HG02885 (cell line): ENCODE measurements around the gene TAB2.
"Not testable (repeated sequence)": the region's sequence is repeated elsewhere in the genome, so short reads cannot be mapped to it uniquely, and the experiment has no call there.

Source experiments
- ATAC-seq: cut with Tn5 transposase; IDR thresholded peaks from one replicate; pipeline ENCODE4 v1.9.1; 2021; ENCODE audit warnings: mild to moderate bottlenecking; ENCODE audit not compliant: unreplicated experiment, poor library complexity

Gene TAB2

DNA sequence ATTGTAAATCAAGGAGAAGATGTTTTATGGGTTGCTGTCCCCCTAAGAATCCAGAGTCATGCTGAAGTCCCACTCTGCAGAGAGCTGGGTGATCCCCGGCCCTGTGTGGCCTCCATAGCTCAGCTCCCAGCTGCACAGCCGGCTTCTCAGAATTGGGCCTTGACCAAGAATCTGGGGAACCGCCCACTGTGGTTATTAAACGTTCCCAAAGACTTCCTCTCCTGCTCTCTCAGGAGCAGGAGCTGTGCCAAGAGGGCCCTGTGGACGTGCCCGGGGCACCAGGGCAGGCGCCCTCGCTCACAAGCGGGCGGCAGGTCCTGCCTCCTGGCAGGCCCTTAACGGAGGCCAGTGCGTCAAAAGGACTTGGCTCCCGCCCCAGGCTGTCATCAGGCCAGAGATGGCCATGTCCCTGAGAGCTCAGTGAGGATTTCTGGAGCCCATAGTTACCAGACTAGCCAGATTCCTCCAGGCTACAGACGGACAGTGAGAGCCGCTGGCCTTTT lies 136.9 kb downstream of the TAB2 start:
- ATAC-seq: no peak

DNA sequence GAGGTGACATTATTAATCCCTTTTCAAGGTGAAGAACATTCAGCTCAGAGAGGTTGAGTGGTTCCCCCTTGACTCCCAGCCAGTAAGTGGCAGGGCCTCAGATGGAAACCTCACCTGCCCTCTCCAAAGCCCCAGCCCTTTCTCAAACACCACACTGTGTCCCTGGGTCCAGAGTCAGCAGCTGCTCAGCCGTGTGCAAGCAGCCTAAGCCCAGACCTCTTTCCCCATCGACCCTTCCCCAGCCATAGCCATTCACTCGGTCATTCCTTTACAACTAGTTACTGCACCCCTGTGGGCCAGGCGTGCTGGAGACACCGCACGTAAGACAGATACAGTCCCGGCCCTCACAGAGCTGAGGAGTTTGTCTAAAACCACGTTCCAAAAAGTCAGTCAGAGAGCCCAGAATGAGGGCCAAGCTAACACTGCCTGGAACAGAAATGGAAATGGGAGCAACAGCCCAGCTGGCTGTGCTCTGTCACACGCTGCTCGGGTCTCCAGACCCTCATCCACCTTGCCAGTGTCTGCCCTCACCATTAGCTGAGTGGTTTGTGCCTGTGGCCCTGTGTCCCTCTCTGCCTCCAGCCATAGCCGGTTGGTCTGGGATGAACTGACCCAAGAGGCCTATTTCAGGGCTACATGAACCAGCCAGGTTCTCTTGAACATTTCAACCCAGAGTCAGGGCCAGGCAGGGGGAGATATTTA lies 137.7 kb downstream of the TAB2 start:
- no peak for ATAC-seq

DNA sequence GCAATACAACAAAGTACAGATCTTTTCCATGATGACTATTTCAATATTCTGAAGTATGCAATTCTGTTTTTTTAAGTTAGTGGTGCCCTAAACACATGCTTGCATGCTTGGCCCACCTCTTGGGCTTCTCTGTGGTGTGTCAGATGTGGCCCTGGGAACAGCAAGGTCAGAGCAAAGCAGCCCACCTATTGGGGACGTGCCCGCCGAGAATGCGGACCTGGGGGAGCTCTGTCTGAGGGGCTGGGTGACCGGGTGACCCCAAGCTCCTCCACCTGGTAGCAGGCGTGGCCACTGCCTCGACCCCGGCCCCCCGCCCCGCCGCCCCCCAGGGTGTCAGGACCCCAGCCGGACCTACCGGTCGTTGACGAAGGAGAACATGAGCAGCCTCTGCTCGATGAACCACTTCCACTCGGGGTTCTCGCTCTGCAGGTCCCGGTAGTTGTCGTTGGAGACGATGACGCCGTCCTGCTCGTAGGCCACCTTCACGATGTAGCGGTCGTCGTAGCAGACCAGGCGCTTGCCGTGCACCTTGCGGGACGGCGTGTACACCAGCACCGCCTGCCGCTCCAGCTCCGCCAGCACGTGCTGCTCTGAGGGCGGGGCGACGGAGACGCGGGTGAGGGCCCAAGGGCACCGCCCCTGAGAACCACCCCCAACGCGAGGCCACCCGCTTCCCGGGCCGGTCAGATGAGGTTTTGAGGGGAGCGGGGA lies 139.0 kb downstream of the TAB2 start:
- no peak for ATAC-seq

DNA sequence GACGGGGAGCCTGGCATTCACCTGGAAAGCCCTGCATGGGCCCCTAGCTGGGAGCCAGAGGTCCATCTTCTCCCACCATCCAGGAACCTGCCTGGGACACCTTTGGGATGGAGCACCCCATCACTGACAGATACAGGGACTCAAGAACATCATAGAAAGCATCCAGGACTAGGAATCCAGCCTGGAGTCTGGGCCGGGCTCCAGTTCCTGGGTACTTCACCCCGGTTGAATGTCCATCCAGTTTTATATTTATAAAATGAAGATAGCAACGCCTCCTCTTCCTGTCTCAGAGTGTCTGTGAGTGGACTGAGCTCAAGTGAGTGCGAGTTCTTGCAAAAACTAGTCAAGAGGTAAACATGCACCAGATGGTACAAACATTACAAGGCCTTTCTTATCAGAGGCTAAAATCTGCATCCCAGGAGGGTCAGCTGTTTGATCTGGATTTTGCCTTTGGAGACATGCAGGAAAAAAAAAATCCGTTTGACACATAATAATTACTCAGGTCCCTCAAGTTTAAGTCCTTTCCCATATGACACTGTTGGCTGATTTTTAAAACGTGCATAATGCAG lies 139.9 kb downstream of the TAB2 start:
- ATAC-seq: no peak

DNA sequence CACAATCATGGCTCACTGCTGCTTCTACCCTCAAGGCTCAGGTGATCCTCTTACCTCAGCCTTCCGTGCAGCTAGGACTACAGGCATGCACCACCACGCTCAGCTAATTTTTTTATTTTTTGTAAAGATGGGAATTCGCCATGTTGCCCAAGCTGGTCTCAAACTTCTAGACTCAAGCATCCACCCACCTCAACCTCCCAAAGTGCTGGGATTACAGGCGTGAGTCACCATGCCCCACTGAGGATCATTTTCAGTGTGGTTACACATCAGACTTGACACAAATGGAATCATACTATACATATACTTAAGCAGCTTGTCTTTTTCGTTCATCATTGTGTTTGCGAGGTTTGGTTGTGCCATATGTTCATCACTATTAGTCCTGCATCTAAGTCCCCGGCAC lies 140.7 kb downstream of the TAB2 start:
- no peak for ATAC-seq

DNA sequence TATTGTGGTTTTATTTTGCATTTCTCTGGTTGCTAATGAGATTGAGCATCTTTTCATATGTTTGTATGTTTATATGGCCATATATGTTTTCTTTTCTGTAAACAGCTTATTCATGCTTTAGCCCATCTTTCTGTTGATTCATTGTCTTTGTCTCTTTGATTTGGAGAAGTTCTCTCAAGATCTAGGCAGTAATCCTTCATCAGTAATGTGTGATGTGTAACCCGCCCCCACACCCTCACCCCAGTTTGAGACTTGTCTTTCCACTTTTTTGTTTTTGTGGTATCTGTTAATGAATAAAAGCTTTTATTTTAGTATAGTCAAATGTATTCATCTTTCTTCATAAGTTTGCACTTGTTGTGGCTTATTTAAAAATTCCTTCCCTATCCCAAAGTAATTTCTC lies 141.3 kb downstream of the TAB2 start:
- no peak for ATAC-seq

DNA sequence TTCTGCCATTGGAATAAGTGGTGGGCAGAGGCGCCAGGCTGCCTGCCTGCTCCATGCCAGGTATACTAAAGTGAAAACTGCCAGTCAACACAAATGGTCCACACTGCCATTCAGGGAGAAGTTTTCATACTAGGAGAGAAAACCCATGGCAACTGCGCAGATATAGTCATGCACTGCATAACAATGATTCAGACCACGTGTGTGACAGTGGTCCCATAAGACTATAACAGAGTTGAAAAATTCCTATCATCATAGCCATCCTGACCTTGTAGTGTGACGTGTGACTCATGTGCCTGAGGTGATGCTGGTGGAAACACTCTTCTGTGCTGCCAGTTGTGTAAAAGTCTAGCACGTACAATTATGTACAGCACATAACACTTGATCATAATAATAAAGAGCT lies 142.2 kb downstream of the TAB2 start:
- ATAC-seq: no peak

DNA sequence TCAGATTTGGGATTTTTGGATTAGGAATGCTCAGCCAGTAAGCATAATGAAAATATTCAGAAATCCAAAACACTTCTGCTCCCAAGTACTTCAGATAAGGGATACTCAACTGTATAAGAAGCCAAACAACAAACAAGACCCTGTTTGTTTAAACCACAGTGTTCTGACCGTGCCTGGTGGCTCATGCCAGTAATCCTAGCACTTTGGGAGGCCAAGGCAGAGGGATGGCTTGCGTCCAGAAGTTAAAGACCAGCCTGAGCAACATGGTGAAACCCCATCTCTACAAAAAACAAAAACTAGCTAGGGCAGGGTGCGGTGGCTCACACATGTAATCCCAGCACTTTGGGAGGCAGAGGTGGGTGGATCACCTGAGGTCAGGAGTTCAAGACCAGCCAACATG lies 142.7 kb downstream of the TAB2 start:
- not testable (repeated sequence) for ATAC-seq
